ENCODE data around the gene NRN1L. TPM values are rescaled to one million over a fixed set of nuclear protein-coding genes. Genes with fewer than 3 reads are reported as not detected.

NRN1L gene
- total RNA-seq, 1 experiment from 2014 or later = 1.4 TPM

GRCh38 chr16:67880584-67880983, 4.1 kb upstream of the NRN1L start:
- BruUV-seq (replicated peaks) = no TSS peak
- ChIA-PET RAD21 (ENCODE audit: low non-redundant PET in 1 of 2, low total read pairs in 2 of 2, uncharacterized antibody in 2 of 2, unreplicated experiment in 2 of 2) (no interaction called here), POLR2A (no interaction called here), CTCF (interaction anchor here (1.0 kb wide), 1 partner anchor 160 kb away, joined by 3 read pairs; no protein-coding TSS in a partner anchor)
- Histone ChIP-seq H4K20me1 (ENCODE audit: insufficient read depth) (peaks cover 3% of the 10 kb centered on the region; the same call in 1 of the 2 replicates), H3K27ac (ENCODE audit: low read depth, low read length) (no peak overlapping the region), H3K9me2 (ENCODE audit: insufficient read depth) (no peaks in the 10 kb centered on the region), H3K4me1 (ENCODE audit: control insufficient read depth in 1 of 2, insufficient read depth in 2 of 2, low read length in 2 of 2) (no peaks in the 10 kb centered on the region), H3K9me3 (ENCODE audit: control insufficient read depth in 1 of 2, insufficient read depth in 1 of 2, low read depth in 1 of 2, low read length in 2 of 2) (no peaks in the 10 kb centered on the region), H3K4me3 (replicated peaks in 1 of 2; ENCODE audit: low read depth in 1 of 2, low read length in 2 of 2) (no peak overlapping the region), H3K4me2 (ENCODE audit: low read length) (no peak overlapping the region), H3K79me2 (ENCODE audit: insufficient read depth, low read length) (peaks cover 12% of the 10 kb centered on the region), H2AFZ (ENCODE audit: low read depth, low read length, poor library complexity, severe bottlenecking) (no peak overlapping the region), H3K9ac (ENCODE audit: low read length) (no peak overlapping the region), H3K27me3 (ENCODE audit: insufficient read depth, low read length) (no peaks in the 10 kb centered on the region), H3K36me3 (ENCODE audit: control insufficient read depth in 1 of 2, insufficient read depth in 2 of 2, low read length in 2 of 2) (peaks cover 46 to 71% of the 10 kb centered on the region in 2 experiments; a peak in 3 of 4 replicates)
- intact Hi-C loops (cut with micrococcal nuclease) = loop anchor here (10.0 kb wide), 1 partner anchor 344 kb away; no protein-coding TSS in a partner anchor
- TF ChIP-seq FOSL1 (IDR thresholded peaks at IDR 0.05; ENCODE audit: low read depth) (no peak), ELF1 (IDR thresholded peaks at IDR 0.05; ENCODE audit: borderline replicate concordance, low read depth) (no peak), ATF3 (IDR thresholded peaks at IDR 0.05) (no peak), POLR2A (IDR thresholded peaks at IDR 0.05; ENCODE audit: borderline replicate concordance, extremely low read depth, insufficient read depth, insufficient read length) (no peak), ZBTB33 (IDR thresholded peaks at IDR 0.05; ENCODE audit: extremely low read depth, insufficient replicate concordance, low read length) (no peak), REST (IDR thresholded peaks at IDR 0.05; ENCODE audit: low read depth) (no peak), ZFX (IDR thresholded peaks at IDR 0.05) (no peak), RAD21 (IDR thresholded peaks at IDR 0.05; ENCODE audit: low read depth) (no peak), YY1 (IDR thresholded peaks at IDR 0.05; ENCODE audit: extremely low read depth, insufficient replicate concordance, low read depth, low read length) (no peak), SRF (IDR thresholded peaks at IDR 0.05; ENCODE audit: low read depth) (no peak), EGR1 (IDR thresholded peaks at IDR 0.05; ENCODE audit: low read depth) (no peak), ZNF274 (IDR thresholded peaks at IDR 0.05; ENCODE audit: low read depth, low read length) (no peak), EZH2 (IDR thresholded peaks at IDR 0.05) (no peak), POLR2AphosphoS5 (IDR thresholded peaks at IDR 0.05; ENCODE audit: low read depth, low read length) (no peak), MAX (IDR thresholded peaks at IDR 0.05) (no peak), SIN3A (IDR thresholded peaks at IDR 0.05; ENCODE audit: low read depth) (no peak), CTCF (IDR thresholded peaks at IDR 0.05 in 2 of 3, conservative IDR thresholded peaks at IDR 0.05 in 1 of 3; ENCODE audit: borderline replicate concordance in 1 of 3, insufficient read depth in 1 of 3, low read depth in 2 of 3, low read length in 2 of 3) (no peak), CBX3 (IDR thresholded peaks at IDR 0.05; ENCODE audit: low read depth) (no peak), SP1 (IDR thresholded peaks at IDR 0.05; ENCODE audit: low read depth) (no peak)
- ATAC-seq (no peak), DNase-seq (ENCODE audit: low read depth, low spot score) (no peak)

Data from HCT116 (cell line).